Stimulated activated CD4-positive, alpha-beta T cell treated with anti-CD3 and anti-CD28 coated beads, Interleukin-1b, Interleukin-23, amount 100 ng/mL, for 24 hours (primary cell): ENCODE results near the gene SIGMAR1.
A peak's percentile ranks its signal among the peaks of the same experiment; 100 is the strongest.

Experiments used
- DNase-seq, 4 experiments: peaks; one replicate each; pipeline ENCODE4 v3.0.0-alpha.2; 2020; ENCODE audit warnings: low read depth in 4 of 4, low spot score in 1 of 4

SIGMAR1 gene

GRCh38 chr9:34633166-34633565 lies 4.4 kb downstream of the SIGMAR1 start:
- DNase-seq, result no peak

- no peak for DNase-seq
These were observed 7.0 kb downstream of the SIGMAR1 start for GRCh38 chr9:34630402-34631154.

GRCh38 chr9:34629491-34629808 lies 8.1 kb downstream of the SIGMAR1 start:
- no peak for DNase-seq

DNA sequence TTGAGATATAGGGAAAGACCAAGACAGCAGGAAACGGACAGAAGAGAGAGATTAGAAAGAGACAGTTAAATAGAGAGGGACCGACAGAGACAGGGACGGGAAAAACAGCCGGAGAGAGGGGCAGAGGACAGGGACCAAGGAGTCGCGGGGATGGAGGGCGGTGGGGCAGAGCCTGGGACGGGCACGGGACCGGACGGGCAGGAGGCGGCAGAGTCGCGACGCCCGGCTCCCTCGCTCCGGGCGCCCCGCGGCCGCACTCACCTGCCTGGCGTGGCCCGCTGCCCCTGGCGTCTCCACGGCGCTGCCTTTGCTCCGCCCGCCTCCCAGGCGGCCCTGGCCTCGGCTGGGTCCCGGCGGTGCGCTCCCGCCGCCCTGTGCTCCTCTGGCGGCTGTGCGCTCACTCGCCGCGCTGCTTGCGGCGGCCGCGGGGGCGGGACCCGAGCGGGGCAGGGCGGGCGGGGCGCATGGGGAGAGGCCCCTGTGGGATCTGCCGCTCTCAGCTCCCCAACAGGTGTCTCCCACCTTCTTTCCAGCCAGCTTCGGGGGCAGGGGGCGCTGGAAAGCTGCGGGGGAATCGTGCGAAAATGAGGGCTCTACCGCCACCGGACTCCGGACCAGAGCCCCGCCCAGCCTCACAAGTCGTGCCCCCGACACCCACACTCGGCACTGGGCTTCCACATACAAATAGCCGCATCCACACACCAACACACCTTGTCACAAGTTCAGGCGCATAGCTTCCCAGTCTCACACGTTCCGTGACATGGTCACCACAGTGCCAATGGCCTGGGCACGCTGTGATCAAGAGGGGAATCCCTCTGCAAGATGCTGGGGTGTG lies 8.7 kb downstream of the SIGMAR1 start, which contains the start of gene ARID3C:
Gene ARID3C, minus strand, starts transcription at position 411 of the 835 bp plus-strand sequence. CDS start 1,052 bp downstream, outside the sequence.
- DNase-seq, result no peak

- no peak for DNase-seq
These were observed 9.6 kb downstream of the SIGMAR1 start for GRCh38 chr9:34627716-34628655.

DNA sequence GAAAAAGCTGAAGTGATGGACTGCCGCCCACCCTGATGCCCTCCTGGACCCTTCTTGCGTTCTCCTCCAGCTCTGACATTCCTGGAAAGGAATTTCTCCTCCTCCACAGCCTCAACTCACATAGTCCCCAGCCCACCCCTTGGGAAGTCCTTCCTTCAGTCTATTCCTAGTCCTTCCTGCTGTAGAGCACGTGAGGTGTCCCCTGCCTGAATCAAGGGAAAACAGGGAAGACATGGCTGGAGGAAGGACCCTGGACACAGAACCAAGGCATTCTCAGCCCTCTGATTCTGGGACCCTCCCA lies 12.5 kb downstream of the SIGMAR1 start:
- DNase-seq, result no peak

GRCh38 chr9:34624475-34625185 lies 13.0 kb downstream of the SIGMAR1 start:
- DNase-seq, result no peak

GRCh38 chr9:34623374-34624235 lies 14.0 kb downstream of the SIGMAR1 start:
- no peak for DNase-seq

- DNase-seq, result peak; percentile 66 to 83 (median 80)
These were observed 17.3 kb downstream of the SIGMAR1 start, which contains the start of gene DCTN3 for GRCh38 chr9:34620061-34620994. TSS of gene DCTN3 (minus strand) at chr9:34620495. CDS start at chr9:34620464, 31 bp downstream.

GRCh38 chr9:34615132-34615531 lies 22.5 kb downstream of the SIGMAR1 start:
- no peak for DNase-seq

DNA sequence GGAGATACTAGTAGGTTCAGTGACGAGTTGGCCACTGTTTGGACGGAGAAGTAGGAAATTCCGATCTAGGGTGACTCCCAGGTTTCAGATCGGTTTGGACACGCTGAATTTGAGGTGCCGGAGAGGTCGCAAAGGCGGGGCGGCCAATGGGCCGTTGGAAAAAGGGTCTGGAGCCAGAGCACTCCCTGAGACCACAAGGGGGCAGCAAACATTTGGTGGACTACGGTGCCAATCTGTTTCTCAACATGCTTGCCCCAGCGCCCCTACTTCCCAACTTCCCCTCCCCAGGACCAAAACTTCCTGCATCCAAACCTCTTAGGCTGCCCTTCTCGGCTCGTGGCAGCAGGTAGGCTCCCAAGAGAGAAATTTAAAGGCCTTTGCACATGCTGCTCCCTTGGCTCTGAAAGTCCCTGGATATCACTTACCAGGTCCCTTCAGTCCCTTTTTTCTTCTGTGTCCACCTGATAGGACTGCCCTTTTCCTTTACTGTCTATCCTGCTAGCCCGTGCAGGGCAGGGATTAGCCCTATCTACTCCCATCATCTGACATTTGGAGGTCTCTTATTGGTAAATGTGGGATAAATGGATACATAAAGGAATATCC lies 24.7 kb downstream of the SIGMAR1 start:
- peak in 2 of 4 experiments; percentile 60 to 74 for DNase-seq

GRCh38 chr9:34611811-34612787 lies 25.5 kb downstream of the SIGMAR1 start, which contains the start of gene RPP25L:
TSS of gene RPP25L (minus strand) at chr9:34612097. CDS start at chr9:34611296, 801 bp downstream.
- DNase-seq, result peak; percentile 52 to 81 (median 75)

- no peak for DNase-seq
These were observed 26.3 kb downstream of the SIGMAR1 start for GRCh38 chr9:34611251-34611810.

DNA sequence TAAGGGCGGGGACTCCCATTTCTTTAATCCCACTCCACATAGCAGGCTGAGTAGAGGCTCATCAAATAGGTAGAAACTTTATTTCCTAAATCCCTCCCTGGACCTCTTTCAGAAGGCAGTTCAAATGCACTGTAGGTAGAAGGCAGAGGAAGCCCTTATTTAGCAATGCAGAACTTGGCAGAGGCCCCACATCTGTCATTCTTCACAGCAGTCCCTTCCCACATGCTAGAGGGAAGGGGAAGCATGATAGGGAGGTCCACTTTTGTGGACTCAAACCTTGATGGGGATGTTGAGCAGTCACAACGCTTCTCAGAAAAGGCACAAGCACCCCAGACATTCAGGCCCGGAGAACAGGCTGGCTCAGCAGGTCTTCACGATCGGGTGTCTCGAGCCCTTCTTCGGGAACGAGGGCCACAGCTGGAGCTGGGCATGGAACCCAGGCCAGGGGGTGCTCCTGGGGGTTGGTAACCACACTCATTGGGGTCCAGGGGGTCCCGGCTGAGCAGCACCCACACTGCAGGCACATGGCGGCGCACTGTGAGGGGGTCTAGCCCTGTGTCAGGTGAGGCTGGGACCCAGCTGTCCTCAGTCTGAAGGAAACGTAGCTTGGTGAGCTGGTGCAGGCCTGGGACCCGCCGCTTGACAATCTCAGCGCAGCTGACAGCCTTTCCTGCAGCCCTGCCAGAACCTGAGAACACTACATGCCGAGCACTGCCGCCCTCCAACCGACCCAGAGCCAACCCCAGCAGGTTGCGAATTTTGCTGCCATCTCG lies 27.0 kb downstream of the SIGMAR1 start:
- DNase-seq, result no peak

DNA sequence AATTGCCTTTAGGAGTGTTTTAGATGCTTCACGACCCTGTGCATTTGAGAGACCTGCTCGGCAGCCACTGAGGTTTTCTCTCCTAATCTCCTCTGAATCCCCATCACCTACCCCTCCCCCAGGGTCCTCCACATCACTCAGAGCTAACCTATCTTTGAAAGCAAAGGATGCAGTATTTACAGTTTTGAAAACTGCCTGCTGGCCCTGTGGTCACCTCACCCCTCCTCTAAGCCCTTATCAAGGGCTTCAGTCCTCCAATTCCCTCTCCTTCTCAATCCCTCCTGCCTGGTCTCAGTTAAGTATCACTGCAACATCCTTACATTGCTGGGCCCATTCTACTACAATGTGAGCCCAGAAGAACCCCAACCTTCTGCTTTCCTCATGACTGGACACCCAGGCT lies 30.3 kb downstream of the SIGMAR1 start:
- DNase-seq, result no peak

- DNase-seq, result no peak
These were observed 30.7 kb downstream of the SIGMAR1 start for GRCh38 chr9:34606905-34607304.
